AG04449 (cell line): ENCODE data around the gene CEP85L.

ENCODE experiments used
- CTCF ChIA-PET: fragments of 350-600 bp; formaldehyde crosslinking; extraction: SDS; loops from one replicate; lab custom pipeline; 2021; ENCODE audit warnings: antibody characterized with exemption; lab: Yijun Ruan, JAX
- POLR2A ChIA-PET: fragments of 400-600, 350-600 bp; formaldehyde crosslinking; extraction: SDS; loops from one replicate; lab custom pipeline; 2020; ENCODE audit warnings: antibody characterized with exemption, inconsistent platforms; lab: Yijun Ruan, JAX
- DNase-seq: peaks from one replicate; pipeline ENCODE4 v3.0.0-alpha.2; 2010; ENCODE audit warnings: low read depth, low spot score
- H3K4me3 ChIP-seq: 2 replicates; pipeline ENCODE4 v1.5.1; 2011; ENCODE audit warnings: low read depth, mild to moderate bottlenecking, control low read depth, low read length
- TF ChIP-seq, protein P1 (sequence below): IDR thresholded peaks from one replicate; pipeline ENCODE4 v1.5.1; 2011; ENCODE audit warnings: mild to moderate bottlenecking, moderate library complexity, low read length, control low read depth, inconsistent platforms; ENCODE audit not compliant: insufficient read depth; ENCODE audit errors: missing control alignments

The CEP85L gene

DNA sequence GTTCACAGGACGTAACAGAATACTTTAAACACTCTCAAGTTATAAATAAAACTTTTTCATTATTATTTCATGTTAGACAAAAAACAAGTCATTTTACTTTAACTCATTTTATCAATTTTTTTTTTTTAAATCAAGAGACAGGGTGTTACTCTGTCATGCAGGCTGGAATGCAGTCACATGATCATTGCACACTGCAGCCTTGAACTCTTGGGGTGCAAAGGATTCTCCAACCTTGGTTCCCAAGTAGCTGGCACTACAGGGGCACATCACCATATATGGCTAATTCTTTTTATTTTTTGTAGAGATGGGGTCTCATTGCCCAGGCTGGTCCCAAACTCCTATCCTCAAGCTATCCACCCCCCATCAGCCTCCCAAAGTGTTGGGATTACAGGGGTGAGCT, 89.1 kb downstream of the CEP85L start:
- H3K4me3 ChIP-seq: no peak overlapping the region
- CTCF ChIA-PET: interaction anchor here (0.9 kb wide), 1 partner anchor 238 kb away, joined by 4 read pairs; no protein-coding TSS in a partner anchor
- TF ChIP-seq, protein P1, sequence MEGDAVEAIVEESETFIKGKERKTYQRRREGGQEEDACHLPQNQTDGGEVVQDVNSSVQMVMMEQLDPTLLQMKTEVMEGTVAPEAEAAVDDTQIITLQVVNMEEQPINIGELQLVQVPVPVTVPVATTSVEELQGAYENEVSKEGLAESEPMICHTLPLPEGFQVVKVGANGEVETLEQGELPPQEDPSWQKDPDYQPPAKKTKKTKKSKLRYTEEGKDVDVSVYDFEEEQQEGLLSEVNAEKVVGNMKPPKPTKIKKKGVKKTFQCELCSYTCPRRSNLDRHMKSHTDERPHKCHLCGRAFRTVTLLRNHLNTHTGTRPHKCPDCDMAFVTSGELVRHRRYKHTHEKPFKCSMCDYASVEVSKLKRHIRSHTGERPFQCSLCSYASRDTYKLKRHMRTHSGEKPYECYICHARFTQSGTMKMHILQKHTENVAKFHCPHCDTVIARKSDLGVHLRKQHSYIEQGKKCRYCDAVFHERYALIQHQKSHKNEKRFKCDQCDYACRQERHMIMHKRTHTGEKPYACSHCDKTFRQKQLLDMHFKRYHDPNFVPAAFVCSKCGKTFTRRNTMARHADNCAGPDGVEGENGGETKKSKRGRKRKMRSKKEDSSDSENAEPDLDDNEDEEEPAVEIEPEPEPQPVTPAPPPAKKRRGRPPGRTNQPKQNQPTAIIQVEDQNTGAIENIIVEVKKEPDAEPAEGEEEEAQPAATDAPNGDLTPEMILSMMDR: no peak
- DNase-seq: no peak
- POLR2A ChIA-PET: no interaction called here

DNA sequence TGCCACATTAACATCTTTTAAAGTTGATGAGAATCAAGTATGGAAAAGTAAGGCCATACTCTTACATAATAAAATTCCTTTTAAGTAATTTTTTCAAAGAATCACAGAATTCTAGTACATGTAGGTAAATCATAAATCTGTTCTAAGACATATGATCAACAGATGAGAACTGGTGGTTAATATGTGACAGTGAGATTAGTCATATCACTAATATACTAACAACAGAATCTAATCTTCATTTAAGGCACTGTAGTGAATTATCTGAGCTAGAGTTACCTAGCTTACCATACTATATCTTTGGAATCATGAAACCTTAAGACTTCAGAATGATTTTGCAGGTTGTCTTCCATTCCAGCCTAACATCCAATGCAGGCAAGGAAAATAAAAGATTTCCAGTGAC, 91.7 kb downstream of the CEP85L start:
- ChIA-PET CTCF (interaction anchor here (0.6 to 1.2 kb wide), 2 partner anchors 21 to 276 kb away, joined by 3 to 4 read pairs; no protein-coding TSS in a partner anchor), POLR2A (no interaction called here)
- DNase-seq: no peak
- H3K4me3 ChIP-seq: no peak overlapping the region
- TF ChIP-seq, protein P1: no peak

DNA sequence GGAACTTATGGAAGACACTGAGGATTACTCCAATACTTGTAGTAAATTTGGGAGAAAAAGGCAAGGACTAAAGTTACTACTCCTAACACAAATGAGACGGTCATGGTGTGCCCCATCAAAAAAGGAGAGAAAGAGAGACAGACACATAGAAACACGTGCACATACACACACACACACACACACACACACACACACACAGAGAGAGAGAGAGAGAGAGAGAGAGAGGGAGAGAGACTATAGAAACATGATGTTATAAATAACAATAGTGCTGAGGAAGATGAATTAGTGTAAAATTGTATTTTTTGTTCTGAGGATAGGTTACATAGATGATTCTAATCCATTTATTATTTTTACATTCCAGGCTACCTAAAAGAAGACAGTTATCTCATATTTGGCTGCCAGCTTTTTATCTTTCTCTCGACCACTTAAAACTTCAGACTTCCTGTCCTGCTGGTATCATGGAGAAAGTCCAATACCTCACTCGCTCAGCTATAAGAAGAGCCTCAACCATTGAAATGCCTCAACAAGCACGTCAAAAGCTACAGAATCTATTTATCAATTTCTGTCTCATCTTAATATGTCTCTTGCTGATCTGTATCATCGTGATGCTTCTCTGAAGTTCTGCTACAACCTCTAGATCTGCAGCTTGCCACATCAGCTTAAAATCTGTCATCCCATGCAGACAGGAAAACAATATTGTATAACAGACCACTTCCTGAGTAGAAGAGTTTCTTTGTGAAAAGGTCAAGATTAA, 92.8 kb downstream of the CEP85L start:
- ChIA-PET POLR2A (no interaction called here), CTCF (interaction anchor here (0.5 to 1.2 kb wide), 2 partner anchors 27 to 275 kb away, joined by 3 to 4 read pairs; no protein-coding TSS in a partner anchor)
- TF ChIP-seq, protein P1: no peak
- H3K4me3 ChIP-seq: no peak overlapping the region
- DNase-seq: no peak

DNA sequence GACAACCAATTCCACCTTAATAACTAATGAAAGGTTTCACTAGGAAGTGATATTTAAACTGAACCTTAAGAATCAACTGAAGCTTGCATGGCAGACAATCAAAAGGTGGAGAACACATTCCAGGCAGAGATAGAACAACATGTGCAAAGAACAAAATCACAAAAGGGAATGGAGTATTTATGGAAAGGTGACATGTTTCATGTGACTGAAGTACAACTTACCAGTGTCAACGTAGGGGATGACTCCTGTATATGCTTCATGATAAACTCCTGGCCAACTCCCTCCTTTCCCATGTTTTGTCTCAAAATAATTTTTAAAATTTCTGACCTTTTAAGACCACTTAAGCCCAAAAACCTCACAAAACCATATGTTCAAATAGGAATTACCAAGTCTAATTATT, 96.7 kb downstream of the CEP85L start:
- TF ChIP-seq, protein P1: no peak
- no peak overlapping the region for H3K4me3 ChIP-seq
- ChIA-PET CTCF (interaction anchor here (1.3 to 1.6 kb wide), 3 partner anchors 10 to 272 kb away, joined by 4 to 9 read pairs (median 4); no protein-coding TSS in a partner anchor), POLR2A (no interaction called here)
- no peak for DNase-seq

DNA sequence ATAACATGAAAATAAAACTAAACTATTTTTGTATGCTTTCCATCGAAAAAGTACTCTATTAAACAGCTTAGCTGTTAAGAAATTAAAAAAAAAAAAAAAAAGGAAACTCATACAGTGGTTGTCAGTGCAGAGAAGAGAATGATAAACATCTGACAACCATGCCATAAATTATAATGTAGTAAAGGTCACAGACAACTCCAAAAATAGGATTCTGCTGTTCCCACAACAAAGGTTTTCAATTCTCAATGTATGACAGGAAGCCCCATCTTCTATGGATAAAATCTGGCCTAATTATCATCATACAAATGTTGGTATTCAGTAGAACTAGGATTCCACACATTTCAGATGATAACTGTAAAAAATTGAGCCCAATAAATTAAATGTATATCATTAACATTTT, 98.3 kb downstream of the CEP85L start:
- TF ChIP-seq, protein P1: no peak
- H3K4me3 ChIP-seq: no peak overlapping the region
- no peak for DNase-seq
- CTCF ChIA-PET: interaction anchor here (1.4 to 1.6 kb wide), 3 partner anchors 11 to 270 kb away, joined by 3 to 6 read pairs (median 4); no protein-coding TSS in a partner anchor
- POLR2A ChIA-PET: no interaction called here
